Hepatic stellate cell (primary cell): ENCODE results near the gene AOC1.
"Not testable (repeated sequence)": the region's sequence is repeated elsewhere in the genome, so short reads cannot be mapped to it uniquely, and the experiment has no call there.

Experiments
- DNase-seq: peaks from one replicate; pipeline ENCODE4 v3.0.0; 2011; ENCODE audit warnings: low spot score

Gene AOC1, protein sequence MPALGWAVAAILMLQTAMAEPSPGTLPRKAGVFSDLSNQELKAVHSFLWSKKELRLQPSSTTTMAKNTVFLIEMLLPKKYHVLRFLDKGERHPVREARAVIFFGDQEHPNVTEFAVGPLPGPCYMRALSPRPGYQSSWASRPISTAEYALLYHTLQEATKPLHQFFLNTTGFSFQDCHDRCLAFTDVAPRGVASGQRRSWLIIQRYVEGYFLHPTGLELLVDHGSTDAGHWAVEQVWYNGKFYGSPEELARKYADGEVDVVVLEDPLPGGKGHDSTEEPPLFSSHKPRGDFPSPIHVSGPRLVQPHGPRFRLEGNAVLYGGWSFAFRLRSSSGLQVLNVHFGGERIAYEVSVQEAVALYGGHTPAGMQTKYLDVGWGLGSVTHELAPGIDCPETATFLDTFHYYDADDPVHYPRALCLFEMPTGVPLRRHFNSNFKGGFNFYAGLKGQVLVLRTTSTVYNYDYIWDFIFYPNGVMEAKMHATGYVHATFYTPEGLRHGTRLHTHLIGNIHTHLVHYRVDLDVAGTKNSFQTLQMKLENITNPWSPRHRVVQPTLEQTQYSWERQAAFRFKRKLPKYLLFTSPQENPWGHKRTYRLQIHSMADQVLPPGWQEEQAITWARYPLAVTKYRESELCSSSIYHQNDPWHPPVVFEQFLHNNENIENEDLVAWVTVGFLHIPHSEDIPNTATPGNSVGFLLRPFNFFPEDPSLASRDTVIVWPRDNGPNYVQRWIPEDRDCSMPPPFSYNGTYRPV

DNA sequence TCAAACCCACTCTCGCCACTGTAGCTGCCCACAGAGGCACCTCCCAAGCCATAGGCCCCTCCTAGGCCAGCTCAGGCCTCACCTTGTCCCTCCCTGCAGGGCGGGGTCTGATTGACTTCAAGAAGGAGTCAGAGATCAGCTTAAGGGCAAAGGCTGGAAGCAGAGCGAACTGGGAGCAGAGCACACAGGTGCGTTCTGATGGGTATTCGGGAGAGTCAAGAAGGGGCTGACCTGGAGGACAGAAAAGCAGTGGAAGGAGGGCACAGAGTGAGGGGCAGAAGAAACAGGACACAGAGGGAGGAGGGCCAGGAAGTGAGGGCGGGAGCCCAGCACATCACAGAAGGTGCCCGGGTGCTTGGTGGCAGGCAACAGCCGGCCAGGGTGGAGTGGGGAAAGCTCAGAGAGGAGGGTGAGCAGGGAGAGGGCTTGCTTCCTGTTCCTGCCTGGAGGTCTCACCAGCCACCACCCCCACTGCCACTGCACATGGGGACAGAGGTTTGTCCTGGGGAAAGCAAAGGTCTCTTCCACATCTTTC, at the start of gene AOC1:
AOC1 (plus strand) TSS at position 147 of the 535 bp plus-strand sequence. CDS start 3,954 bp downstream, outside the sequence.
- no peak for DNase-seq

DNA sequence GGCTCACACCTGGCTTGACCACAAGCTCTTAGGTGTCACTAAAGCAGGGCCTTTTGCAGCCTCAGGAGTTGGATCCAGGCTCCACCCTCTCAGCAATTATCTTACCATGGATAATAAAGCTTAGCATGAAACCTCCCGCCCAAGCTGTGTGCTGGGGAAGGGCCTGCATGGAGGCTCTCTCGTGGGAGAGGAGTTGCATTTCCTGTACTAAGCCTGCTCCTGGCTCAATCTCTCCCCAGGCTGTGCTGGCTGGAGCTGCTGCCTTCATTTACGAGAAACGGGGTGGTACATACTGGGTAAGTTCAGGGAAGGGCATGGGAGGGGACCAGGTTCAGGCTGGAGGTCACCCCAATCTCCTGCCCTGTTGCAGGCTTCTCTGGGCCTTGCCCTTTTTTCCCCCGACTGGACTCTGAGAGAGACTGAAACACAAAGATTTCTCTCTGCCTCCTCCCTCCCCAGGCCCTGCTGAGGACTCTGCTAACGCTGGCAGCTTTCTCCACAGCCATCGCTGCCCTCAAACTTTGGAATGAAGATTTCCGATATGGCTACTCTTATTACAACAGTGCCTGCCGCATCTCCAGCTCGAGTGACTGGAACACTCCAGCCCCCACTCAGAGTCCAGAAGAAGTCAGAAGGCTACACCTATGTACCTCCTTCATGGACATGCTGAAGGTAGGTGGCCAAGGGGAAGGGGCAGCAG, 49.0 kb upstream of the AOC1 start:
- no peak for DNase-seq

DNA sequence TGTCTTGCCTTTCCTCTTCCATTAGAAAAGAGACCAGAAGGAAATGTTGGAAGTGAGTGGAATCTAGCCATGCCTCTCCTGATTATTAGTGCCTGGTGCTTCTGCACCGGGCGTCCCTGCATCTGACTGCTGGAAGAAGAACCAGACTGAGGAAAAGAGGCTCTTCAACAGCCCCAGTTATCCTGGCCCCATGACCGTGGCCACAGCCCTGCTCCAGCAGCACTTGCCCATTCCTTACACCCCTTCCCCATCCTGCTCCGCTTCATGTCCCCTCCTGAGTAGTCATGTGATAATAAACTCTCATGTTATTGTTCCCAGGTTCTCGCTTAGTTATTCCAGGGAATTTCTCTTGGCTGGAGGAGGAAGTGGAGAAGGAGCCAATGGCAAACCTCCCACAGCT, 47.5 kb upstream of the AOC1 start:
- no peak for DNase-seq

DNA sequence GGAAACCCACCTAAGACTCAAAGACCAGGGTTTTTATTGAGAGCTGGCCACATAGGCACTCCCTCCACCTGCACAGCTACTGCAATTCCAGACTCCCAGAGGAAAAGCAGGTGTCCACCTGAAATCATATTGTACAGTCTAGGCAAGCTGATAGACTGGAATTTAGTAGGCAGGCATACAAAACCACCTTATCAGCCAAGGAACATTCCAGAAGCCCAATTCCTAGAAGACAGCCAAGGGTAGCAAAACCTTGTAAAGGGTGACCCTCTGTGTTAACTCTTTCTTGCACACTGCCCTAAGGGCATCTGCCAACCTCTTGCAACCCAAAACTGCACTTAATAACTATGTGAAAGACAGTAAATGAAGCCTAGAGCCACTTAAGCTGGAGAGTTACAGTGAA, 46.5 kb upstream of the AOC1 start:
- DNase-seq = no peak

DNA sequence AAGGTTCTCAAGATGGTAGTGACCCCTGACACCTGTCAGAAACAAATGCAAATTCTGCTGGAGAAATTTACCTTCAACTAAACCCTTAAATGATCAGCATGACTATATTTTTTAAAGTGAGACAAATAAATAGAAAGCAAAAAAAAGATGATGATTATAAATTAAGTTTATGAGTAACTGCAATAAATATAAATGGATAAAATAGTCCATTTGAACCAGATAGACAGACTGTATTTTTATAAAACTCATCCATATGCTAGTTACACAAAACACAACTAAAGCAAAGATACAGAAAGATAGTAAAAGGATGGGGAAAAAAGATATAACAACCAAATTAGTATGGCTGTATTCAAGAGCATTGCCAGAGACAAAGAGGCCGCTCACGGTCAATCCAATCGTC, 45.9 kb upstream of the AOC1 start:
- no peak for DNase-seq

DNA sequence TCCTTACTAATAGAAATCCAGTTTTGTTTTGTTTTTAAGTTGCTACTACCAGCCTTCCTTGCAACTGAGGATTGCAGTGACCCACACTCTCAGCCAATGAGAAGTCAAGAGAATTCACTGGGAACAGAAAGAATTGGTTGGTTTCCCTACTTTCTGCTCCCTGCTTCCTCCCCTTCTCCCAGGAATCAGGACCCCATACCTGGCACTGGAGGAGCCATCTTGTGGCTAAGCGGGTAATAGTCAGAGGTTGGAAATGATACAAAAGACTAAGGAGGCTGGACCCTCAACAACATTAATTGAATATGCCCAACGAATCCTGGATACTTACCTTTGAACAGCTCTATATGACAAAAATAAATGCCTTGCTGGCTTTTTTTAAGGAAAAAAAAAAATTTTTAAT, 45.5 kb upstream of the AOC1 start:
- DNase-seq = no peak

DNA sequence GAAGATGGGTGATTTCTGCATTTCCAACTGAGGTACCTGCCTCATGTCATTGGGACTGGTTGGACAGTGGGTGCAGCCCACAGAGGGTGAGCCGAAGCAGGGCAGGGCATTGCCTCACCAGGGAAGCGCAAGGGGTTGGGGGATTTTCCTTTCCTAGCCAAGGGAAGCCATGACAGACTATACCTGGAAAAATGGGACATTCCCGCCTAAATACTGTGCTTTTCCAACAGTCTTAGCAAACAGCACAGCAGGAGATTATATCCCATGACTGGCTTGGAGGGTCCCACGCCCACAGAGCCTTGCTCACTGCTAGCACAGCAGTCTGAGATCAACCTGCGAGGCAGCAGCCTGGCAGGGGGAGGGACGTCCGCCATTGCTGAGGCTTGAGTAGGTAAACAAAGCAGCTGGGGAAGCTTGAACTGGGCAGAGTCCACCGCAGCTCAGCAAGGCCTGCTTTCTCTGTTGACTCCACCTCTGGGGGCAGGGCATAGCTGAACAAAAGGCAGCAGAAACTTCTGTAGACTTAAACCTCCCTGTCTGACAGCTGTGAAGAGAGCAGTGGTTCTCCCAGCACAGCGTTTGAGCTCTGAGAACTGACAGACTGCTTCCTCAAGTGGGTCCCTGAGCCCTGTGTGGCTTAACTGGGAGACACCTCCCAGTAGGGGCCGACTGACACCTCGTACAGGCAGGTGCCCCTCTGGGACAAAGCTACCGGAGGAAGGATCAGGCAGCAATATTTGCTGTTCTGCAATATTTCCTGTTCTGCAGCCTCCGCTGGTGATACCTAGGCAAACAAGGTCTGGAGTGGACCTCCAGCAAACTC, 44.5 kb upstream of the AOC1 start:
- DNase-seq = not testable (repeated sequence)

DNA sequence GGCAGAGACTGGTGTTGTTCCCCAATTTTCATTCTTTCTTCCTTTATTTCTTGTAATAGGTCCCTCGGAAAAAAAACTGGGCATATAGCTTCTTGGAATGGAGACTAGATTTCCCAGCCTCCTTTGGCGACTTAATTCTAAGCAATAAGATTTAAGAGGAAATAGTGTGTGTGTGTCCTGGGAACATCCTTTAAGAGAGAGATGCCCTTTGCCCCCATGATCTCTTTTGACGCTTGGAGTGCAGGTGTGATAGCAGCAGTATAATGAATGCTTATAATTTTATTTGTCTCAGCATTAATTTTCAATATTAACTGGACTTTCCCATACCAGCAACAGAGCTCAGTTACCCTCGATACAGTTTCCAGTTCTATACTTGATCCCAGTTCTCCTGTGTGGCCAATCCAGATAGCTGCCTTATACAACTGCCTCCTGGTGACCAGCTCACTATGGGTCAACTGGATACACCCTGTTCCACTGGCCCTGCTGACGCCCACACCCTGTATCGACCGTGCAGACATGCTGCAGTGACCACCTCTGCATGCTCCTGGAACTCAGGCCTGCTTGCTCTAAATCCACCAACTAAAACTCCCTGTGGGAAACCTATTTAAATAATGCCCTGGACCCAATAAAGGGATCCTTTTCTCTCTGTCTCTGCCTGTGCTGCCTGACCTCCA, 37.9 kb upstream of the AOC1 start:
- no peak for DNase-seq

DNA sequence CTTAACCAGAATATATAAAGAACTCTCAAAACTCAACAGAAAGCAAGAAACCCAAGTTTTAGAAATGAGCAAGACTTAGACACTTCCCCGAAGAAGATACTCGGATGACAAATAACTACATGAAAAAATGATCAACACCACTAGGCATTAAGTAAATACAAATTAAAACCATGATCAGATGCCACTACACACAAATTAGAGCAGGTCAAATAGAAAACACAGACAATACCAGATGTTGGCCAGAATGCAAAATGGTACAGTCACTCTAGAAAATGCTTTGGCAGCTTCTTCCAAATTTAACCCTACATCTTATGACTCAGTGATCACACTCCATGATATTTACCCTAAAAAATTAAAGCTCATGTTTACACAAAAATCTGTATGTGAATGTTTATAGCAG, 33.3 kb upstream of the AOC1 start:
- no peak for DNase-seq

DNA sequence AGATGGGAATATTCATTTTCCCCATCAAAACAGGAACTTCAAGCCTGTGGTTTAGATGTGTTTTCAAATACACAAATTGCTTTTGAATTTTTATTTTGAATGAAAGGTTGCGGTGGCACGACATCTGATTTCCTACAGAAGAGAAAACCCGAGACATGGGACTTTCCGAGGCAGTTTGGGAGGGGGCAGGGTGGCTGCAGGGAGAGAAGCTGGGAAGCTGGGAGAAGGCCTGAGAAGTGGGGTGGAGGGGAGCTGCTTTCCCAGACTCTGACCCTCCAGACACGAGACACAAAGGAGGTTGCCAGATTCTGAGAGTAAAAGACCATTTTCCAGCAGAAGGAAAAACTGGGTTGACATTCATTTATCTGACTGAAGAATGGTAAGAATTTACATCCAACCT, 32.2 kb upstream of the AOC1 start:
- DNase-seq = no peak

DNA sequence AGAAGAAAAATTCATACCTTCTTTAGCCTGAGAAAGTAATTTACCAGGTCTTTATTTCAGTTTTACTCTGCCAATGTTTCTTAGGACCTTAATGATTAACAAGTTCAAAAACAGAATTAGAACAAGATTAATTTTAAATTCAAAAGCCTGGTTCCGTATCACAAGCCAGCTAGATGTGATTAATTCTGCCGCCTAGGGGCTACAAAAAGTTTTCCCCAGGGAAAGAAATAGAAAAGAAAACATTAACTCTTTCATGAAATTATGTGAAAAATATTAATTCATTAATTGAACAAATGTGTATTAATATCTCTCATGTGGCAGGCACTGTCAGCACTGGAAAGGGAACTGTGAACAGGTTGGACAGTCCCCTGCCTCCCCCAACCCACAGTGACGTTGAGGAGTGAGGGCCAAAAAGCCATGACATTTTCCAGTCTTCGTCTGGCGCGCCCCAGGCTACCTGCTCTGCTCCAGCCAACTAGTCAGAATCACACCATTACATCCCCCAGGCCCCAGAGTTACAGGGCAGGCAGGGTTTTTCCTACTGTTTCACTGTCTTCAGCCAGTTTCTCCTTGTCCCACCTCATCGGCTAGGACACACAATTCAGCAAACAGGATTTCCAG, 31.6 kb upstream of the AOC1 start:
- no peak for DNase-seq

DNA sequence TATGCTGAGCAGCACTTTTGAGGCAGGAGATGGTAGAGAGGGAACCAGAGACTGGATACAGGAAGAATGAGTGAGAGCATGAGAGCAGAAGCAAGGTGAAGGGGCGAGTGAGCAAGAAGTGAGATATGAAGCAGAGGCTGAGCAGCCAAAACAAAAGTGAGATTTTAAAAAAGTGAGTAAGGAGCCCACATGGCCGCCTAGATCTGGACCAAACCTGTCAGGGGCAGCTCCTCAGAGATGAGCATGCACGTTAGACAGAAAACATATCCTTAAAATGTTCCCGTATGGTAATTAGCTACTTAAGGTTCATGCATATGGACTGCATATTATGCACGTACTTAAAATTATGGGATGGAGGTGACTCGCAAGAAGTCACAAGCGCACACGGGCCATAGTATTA, 29.3 kb upstream of the AOC1 start:
- DNase-seq = no peak

DNA sequence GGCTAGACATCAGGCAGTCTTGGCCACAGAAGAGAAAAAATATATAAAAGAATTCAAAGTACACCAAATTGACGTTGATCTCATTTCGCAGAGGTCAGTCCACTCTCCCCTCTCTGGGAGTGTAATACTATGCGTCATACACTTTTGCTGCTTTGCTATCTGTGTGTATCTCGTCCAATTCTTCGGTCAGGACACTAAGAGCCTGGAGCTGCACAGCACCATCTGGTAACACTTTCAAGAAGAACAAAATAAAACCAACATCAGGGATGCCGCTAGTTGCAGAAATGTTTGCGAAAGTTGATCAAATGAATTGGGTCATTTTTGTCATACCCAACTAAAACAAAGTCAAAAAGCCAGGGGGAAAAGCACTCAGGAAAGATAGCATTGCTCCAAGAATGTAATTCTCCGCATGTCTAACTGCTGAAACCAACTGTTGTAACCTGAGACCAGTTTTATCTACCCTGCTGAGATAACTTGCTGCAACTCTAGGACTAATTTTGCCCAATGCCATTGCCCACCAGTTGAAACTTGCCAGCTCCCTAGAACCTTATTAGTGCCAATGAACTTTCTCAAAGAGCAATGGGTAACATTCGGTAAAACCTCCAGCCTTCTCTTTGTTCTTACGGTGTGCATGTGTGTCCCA, 28.7 kb upstream of the AOC1 start:
- no peak for DNase-seq

DNA sequence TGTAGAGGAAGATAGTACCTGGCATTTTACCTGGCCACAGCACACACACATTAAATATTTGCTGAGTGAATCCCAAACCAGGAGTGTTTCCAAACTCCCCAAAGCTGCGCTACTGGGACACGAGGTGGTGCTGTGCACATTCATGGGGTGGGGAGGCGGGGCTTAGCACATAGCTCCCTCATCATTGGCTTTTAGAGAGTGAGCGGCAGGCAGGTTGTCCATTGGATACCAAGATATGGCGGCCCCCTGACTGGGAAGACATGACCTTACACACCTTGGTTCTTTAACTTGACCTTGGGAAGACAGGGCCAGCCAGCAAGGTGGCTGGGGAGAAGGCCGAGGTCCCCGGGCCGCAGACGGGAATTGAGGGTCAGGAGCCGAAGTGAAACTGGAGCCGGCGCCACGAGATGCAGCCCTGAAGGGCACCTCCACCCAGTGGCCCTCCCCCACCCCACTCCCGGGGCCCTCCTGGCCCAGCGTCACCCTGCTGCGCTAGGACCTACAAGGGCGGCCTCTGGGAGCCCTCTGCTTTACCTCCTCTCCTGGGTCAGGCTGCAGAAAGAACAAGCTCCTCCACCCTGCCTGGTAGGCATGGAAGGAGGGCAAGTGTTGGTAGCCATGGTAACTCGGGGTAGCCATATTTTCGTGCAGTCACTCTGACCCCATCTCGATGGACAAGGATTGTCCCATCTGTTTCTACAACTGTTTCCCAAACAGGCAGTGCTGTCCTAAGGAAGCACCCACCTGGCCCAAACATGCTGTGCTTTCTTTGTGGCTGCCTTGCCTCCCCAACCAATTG, 27.7 kb upstream of the AOC1 start:
- no peak for DNase-seq

DNA sequence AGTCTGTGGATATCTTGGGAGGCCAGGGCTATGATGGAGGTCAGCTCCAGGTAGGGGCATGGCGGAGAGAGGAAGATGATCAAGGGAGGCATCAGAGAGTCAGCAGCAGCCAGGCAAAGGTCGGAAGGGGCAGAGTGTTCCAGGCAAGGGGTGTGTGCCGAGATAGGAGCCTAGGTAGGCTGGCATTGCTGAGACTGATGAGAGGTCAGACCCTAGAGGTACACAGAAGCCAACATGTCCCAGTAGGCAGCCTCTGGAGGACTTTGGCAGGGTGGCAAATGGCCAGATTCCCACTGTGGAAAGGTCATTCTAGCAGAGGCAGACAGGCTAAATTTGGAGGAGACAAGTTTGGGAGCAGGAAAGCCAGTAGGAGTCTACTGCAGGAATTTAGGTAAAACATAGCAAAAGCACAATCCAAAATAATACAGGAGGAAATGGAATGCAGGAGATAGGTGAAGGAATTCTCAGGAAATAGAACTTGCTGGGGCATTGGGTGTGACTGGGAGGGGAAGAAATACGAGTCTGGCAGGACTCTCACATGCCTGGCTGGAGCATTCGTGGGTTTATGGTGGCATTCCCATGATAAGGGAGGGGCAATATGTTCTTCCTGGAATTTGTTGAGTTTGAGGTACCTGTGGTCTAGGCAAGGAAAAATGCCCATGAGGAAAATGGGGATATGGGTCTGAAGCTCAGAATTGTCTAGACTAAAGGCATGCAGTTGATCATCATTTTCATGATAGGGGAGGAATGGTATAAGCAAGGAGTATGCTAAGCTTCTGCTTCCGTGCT, 26.1 kb upstream of the AOC1 start:
- DNase-seq = no peak

DNA sequence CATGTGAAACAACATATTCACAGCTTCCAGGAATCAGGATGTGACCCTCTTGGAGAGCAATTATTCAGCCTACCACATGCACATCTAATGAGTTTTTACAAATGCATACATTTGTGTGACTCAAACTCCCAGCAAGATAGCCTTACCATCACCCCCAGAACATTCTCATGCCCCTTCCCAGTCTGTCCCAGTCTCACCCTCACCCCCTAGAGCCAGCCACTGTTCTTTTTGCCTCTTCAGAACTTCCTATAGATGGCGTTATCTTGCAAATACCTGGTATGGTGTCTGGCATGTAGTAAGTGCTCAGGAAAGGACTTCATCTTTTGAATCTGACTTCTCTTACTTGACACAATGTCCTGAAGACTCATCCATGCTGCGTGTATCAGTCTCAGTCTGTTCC, 23.9 kb upstream of the AOC1 start:
- no peak for DNase-seq

DNA sequence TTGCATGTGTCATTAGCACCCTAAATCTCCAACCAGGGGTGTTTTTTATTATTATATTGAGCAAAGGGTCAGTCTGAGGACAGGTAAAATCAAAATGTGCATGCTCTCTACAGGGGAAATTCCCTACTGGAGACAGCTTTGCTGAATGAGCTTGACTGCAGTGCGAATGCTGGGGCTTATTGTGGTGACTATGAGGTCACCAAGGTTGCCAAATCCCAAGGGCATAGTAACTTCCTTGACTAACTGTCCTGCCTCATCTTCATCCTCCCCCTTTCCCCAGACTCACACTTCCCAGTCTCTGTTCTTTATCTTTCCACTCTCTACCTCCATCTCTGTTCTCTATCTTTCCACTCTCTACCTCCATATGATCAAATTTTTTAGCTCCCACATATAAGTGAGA, 22.9 kb upstream of the AOC1 start:
- DNase-seq = no peak

DNA sequence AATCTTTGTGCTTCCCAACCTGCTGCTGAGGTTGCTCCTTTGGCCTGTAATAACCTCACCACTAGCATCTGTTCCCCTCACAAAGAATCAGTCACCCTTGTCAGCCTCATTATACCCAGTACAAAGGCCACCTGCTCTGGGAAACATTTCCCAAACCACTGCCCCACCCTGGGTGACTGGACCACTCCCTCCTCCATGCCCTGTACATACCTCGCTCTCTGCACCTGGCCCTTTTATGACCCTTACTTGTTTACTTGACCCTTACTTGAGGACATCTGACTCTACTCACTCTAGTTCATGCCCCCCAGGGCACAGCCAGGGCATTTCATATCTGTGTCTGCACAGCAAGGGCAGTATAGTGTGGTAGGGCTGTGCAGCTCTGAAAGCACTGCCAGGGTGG, 21.4 kb upstream of the AOC1 start:
- DNase-seq = no peak

DNA sequence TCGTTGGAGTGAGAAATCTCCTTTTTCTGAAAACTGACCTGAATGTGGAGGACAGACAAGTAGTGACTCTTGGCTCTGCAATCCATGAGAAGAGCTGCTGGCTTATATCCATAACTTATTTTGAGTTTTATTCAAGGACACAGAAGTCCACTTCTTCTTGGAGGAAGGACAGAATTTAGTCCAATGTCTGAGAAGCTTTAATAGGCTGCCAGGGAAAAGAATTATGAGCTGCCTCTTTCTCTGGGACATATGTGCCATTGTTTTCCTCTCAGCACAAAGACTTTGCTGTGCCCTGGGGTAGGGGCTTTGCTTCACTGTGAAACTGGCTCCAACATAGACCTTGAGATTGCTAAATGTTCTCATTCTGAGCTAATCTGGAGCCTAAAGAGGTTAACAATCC, 20.5 kb upstream of the AOC1 start:
- no peak for DNase-seq
